NCI-H2171 treated with DMSO at 0.1 percent for 48 hours (cell line): ENCODE results near the gene KLHDC8A.
"Not testable (repeated sequence)": the region's sequence is repeated elsewhere in the genome, so short reads cannot be mapped to it uniquely, and the experiment has no call there.

ENCODE experiments used
- DNase-seq: peaks from one replicate; lab custom pipeline; 2025; lab: John Stamatoyannopoulos, UW

Gene KLHDC8A

GRCh38 chr1:205318231-205318991 is 38.3 kb downstream of the KLHDC8A start:
- peak; percentile 10 for DNase-seq

GRCh38 chr1:205317311-205317917 is 39.3 kb downstream of the KLHDC8A start:
- no peak for DNase-seq

- DNase-seq, result no peak
These were observed 40.6 kb downstream of the KLHDC8A start for GRCh38 chr1:205316161-205316566.

- peak; percentile 8 for DNase-seq
These were observed 41.6 kb downstream of the KLHDC8A start for GRCh38 chr1:205315008-205315618.

- peak; percentile 39 for DNase-seq
These were observed 43.0 kb downstream of the KLHDC8A start for GRCh38 chr1:205313563-205314308.

- no peak for DNase-seq
These were observed 43.7 kb downstream of the KLHDC8A start for GRCh38 chr1:205312866-205313562.

GRCh38 chr1:205310976-205311704 is 45.6 kb downstream of the KLHDC8A start:
- no peak for DNase-seq

- no peak for DNase-seq
These were observed 47.0 kb downstream of the KLHDC8A start for GRCh38 chr1:205309741-205310140.

GRCh38 chr1:205306929-205307566 is 49.7 kb downstream of the KLHDC8A start:
- DNase-seq, result no peak

GRCh38 chr1:205304695-205305070 is 52.0 kb downstream of the KLHDC8A start:
- DNase-seq, result no peak

GRCh38 chr1:205304046-205304694 is 52.6 kb downstream of the KLHDC8A start:
- no peak for DNase-seq

- no peak for DNase-seq
These were observed 53.4 kb downstream of the KLHDC8A start for GRCh38 chr1:205303247-205303888.

GRCh38 chr1:205301842-205302588 is 54.7 kb downstream of the KLHDC8A start:
- DNase-seq, result no peak

- DNase-seq, result peak; percentile 84
These were observed 55.4 kb downstream of the KLHDC8A start for GRCh38 chr1:205301205-205301821.

- DNase-seq, result no peak
These were observed 56.6 kb downstream of the KLHDC8A start for GRCh38 chr1:205300149-205300548.

GRCh38 chr1:205298191-205298994 is 58.3 kb downstream of the KLHDC8A start:
- peak; percentile 91 for DNase-seq

GRCh38 chr1:205297546-205298177 is 59.1 kb downstream of the KLHDC8A start:
- DNase-seq, result not testable (repeated sequence)
